GM21515 (cell line): Measurements from ENCODE around the gene KXD1.
"Not testable (repeated sequence)": the region's sequence is repeated elsewhere in the genome, so short reads cannot be mapped to it uniquely, and the experiment has no call there.

Experiments
- ATAC-seq: cut with Tn5 transposase; IDR thresholded peaks from one replicate; pipeline ENCODE4 v1.9.1; 2021; ENCODE audit not compliant: unreplicated experiment

The KXD1 gene

GRCh38 chr19:18533058-18533457 is 24.6 kb upstream of the KXD1 start:
- ATAC-seq: no peak

DNA sequence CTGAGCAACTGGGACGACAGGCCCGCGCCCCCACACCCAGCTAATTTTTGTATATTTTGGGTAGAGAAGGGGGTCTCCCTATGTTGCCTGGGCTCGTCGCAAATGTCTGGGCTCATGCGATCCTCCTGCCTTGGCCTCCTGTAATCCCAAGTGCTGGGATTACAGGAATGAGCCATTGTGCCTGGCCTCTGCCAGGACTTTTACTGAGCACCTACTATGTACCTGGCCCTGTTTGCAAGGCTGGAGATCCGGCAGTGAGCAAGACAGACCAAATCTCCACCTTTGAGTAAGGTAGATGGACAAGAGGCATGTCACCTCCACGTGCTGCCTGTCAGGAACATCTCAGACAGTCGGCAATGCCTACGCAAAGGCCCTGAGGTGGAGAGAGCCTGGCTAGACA is 21.2 kb upstream of the KXD1 start:
- no peak for ATAC-seq

DNA sequence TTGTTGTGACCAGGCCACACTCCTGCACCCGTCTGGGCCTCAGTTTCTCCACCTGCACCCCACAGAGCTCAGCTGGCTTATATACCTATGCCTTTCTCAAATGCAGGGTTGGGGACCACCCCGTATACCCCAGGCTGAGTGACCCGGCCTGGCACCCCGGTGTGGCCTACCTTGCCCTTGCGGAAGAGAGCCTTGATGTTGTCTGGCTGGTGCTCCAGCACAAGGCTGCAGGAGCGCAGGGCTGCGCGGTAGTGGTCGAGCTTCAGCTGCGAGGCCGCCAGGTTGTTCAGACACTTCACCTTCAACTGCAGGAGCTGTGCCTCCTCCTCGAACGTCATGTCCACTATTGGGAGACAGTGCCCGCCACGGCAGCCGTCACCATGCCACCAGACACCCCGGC is 20.2 kb upstream of the KXD1 start:
- ATAC-seq: no peak

DNA sequence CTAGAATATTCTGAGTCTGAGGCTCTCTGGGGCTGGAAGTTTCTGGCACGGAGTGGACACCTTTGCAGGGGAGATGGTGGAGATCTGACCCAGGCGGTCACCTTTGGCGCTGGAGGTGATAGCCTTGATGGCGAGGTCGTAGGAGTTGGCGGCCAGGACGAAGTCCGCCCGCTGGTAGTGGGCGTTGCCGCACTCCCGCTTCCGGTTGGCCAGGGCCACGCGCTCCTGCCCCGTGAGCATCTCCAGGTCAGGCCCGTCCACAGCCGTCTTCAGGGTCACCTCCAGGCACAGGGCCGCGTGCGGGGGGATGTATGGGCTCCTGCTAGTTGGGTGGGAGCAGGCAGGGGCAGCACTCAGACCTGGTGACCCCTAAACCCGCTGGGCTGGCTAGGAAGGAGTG is 19.6 kb upstream of the KXD1 start:
- no peak for ATAC-seq

GRCh38 chr19:18539372-18539771 is 18.3 kb upstream of the KXD1 start:
- ATAC-seq: no peak

DNA sequence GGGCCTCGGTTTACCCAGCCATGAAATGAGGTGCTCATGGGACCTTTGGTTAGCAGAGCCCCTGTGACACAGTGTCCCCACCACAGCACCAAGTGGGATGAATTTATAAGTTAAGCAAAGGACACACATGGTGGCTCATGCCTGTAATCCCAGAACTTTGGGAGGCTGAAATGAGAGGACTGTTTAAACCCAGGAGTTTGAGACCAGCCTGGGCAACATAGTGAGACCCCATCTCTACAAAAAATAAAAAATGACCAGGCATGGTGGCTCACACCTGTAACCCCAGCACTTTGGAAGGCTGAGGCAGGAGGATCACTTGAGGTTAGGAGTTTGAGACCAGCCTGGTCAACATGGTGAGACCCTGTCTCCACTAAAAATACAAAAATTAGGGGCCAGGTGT is 17.5 kb upstream of the KXD1 start:
- not testable (repeated sequence) for ATAC-seq

DNA sequence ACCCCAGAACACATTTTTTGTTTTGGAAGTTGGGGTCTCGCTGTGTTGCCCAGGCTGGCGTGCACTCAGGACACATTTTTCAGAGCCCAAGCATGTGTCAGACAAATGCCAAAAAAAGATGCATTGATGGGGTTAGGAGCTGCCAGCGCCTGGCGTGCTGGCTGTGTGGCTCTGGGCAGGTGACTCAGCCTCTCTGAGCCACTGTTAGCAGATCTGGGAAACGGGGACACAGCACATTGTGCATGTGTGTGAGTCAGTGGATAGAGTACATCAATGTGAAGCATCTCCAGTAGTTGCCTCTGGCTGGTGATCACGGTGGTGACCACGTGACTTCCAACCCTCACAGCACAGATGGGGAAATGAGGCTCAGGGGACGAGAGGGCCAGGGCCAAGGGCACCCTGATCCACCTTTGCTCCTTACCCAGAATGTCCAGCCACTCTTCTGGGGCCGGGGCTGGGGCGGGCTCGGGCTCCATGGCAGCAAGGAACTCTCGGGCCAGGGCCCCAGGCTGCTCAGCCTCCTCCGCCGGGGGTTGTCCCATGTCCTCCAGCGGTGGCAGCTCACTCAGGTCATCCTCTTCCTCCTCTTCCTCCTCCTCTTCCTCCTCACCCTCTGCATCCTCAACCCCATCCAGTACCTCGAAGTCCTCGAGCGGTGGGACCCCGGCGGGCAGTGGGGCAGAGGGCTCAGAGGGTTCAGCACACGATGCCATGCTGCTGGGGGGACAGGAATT is 16.2 kb upstream of the KXD1 start:
- no peak for ATAC-seq

DNA sequence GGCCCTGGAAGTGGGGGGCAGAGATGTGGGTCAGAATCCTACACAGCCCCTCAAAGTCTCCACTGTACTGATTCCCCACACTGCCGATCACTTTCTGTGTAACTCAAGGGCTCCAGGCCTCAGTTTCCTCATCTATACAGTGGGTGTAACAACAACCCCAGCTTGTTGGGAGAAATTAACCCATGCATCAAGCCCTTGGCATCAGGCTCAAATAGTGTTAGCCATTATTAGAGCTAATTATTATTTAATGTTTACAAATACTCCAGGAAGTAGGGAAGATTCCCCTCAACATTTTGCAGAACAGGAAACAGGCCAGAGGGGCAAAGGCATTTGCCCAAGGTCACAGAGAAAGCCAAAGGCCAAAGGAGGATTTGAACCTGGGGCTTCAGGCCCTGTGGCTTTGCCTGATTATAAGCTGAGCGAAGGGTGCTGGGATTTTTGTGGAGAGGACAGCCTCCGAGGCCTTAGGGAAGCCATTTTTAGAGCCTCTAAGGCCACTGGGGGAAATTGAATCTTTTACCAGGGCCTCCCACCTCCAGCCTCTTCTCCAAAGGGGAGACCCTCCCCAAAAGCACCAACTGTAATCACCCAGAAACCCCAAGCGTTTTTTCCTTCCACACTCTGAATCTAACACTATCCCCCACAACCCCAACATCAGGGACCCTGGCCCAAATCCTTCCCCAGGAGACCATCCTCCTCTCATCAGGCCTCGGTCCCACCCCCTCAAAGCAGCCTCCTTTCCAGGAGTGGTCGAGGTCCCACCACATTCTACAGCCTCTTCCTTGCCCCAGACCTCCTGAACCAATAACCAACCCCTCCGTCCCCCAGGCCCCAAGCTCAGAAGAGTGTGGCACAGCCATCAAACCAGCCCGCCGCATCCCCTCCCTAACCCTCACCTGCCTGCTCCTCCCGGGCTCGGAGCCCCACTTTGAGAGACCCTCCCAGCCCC is 15.4 kb upstream of the KXD1 start:
- no peak for ATAC-seq

DNA sequence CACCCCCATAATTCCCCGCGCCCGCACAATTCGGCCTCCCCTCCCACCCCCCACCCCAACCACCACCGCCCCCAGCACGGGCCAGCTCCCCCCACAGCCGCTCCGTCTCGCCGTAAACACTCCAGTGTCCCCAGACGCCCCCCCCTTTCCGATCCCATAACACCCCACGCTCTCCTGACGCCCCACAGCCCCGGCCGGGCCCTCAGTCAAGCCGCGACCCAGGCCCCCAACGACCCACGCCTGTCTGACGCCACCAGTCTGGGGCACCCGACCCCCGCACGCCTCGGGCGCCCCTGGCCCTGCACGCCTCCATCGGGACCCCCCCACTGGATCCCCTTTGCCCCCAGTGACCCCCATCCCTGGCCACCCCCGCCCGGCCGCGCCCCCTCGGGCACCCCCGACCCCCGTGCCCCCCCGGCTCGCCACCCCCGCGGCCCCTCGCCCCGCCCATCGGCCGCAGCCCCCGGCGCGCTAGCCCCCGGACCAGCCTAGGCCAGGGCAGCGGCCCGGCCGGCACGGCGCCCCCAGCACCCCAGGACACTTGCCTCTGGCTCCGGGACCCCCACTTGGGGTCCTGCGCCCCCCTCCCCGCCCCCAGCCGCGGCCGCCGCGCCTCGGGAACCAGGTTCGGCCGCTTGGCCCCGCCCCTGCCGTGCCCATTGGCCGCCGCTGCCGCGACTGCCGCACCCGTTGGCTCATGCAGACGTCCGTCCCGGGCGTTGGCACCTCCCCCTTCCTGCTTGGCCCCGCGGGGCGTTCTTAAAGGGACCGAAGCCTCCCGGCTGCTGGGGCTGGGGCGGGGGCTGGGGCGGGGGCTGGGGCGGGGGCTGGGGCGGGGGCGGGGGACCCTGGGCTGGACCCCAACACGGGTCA is 14.5 kb upstream of the KXD1 start, which contains the start of gene FKBP8:
Gene FKBP8, minus strand, starts transcription at position 633 of the 873 bp plus-strand sequence. CDS start 1,603 bp downstream, outside the sequence.
- peak; percentile 89 for ATAC-seq

- ATAC-seq: peak; percentile 47
Measured at GRCh38 chr19:18543814-18544475, 13.7 kb upstream of the KXD1 start.

DNA sequence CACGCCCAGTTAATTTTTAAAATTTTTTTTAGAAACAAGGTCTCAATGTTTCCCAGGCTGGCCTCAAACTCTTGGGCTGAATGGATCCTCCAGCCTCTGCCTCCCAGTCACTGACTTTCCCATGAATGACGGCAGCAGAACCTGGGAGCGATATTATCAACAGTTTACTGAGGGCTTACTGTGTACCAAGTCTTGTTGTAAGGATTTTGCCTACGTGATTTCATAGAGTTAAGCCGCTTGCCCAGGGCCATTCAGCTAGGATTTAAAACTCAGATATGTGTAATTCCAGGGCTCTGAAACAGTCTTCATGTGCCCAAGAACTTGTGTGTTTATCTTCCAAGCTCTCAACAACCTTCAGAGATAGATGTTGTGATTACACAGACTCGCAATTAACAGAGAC is 6.0 kb upstream of the KXD1 start:
- no peak for ATAC-seq

DNA sequence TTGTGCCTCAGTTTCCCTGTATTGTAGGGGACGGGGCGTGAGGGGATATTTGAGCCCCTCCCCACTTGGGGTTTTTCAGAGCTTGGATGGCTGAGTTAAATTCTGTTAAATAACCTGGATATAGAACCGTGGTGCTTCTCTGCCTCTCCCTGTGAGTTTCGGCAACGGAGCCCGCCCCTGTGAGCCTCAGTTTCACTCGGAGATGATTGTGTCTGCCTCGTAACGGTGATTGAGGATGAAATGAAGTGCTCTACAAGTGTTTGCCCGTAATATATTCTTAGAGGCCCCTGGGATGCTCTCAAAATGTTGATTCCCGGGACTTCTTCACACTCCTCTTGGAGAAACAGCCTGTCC is 509 bp downstream of the KXD1 start:
- no peak for ATAC-seq

DNA sequence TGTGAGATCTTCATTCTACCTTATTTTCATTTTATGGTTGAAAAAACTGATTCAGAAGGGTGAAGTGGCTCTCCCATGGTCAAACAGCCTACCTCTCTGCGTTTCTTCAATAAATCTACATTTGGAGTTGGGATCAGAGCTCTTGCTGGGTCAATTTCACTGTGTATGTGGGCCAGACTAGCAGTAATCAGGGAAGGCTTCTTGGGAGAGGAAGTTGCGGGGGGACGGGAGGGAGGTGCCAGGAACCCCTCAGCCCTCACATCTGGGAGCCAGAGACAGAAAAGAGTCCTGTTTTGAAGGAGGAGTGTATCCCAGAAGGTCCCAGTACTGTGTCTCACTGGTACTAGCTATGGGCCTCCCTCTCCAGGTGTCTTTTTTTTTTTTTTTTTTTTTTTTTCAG is 934 bp downstream of the KXD1 start:
- ATAC-seq: no peak

- ATAC-seq: no peak
Measured at GRCh38 chr19:18559685-18560084, 2.0 kb downstream of the KXD1 start.

- no peak for ATAC-seq
Measured at GRCh38 chr19:18562086-18562485, 4.4 kb downstream of the KXD1 start.

GRCh38 chr19:18566953-18567352 is 9.3 kb downstream of the KXD1 start:
- ATAC-seq: no peak

- no peak for ATAC-seq
Measured at GRCh38 chr19:18568367-18568766, 10.7 kb downstream of the KXD1 start.

- ATAC-seq: peak; percentile 81
Measured at GRCh38 chr19:18571564-18572344, 14.1 kb downstream of the KXD1 start, which contains the start of gene UBA52. Gene UBA52, plus strand, starts transcription at chr19:18571857. Its CDS starts 1,444 bp downstream, at chr19:18573301.

- ATAC-seq: no peak
Measured at GRCh38 chr19:18574691-18575291, 17.1 kb downstream of the KXD1 start.
